Measurements from ENCODE around the gene TXNL4A. TPM values are rescaled to one million over a fixed set of nuclear protein-coding genes. Genes with fewer than 3 reads are reported as not detected.

TXNL4A gene
- total and polyA plus RNA-seq, 4 donors, result 18.0 to 86.2 (median 32.8) TPM

- Histone ChIP-seq H3K27ac (ENCODE audit: low read depth in 1 of 2, low read length in 2 of 2) (no peak overlapping the region), H3K27me3 (ENCODE audit: control insufficient read depth in 4 of 4, insufficient read depth in 4 of 4, low read length in 3 of 4) (no peaks in the 10 kb centered on the region), H3K4me3 (ENCODE audit: low read depth in 1 of 3, low read length in 3 of 3) (no peak overlapping the region), H3K9me3 (ENCODE audit: control insufficient read depth in 4 of 4, low read length in 3 of 4) (peaks cover 30 to 51% (median 45%) of the 10 kb centered on the region in 4 donors), H3K36me3 (ENCODE audit: control insufficient read depth in 4 of 4, insufficient read depth in 3 of 4, low read depth in 1 of 4, low read length in 3 of 4) (peaks cover 0 to 3% (median 0%) of the 10 kb centered on the region in 4 donors), H3K9ac (ENCODE audit: low read depth in 1 of 2, low read length in 2 of 2) (no peak overlapping the region), H3K4me1 (ENCODE audit: control insufficient read depth in 4 of 4, insufficient read depth in 4 of 4, low read length in 3 of 4) (no peaks in the 10 kb centered on the region)
- 94% methylated on average over 7 of the region's 7 CpGs for WGBS
- TF ChIP-seq RXRA (IDR thresholded peaks at IDR 0.05) (no peak), MAX (IDR thresholded peaks at IDR 0.05) (no peak), HNF4G (IDR thresholded peaks at IDR 0.05) (no peak), NR2F2 (IDR thresholded peaks at IDR 0.05) (no peak), RAD21 (IDR thresholded peaks at IDR 0.05) (no peak), TAF1 (conservative IDR thresholded peaks at IDR 0.05) (no peak), REST (IDR thresholded peaks at IDR 0.05) (no peak), EGR1 (IDR thresholded peaks at IDR 0.05; ENCODE audit: low read depth in 2 of 2) (no peak)
- DNase-seq (ENCODE audit: low spot score), result no peak
These were observed 38.0 kb upstream of the TXNL4A start for GRCh38 chr18:80026363-80026762.

- TF ChIP-seq REST (IDR thresholded peaks at IDR 0.05) (no peak), EGR1 (IDR thresholded peaks at IDR 0.05; ENCODE audit: low read depth in 2 of 2) (no peak), MAX (IDR thresholded peaks at IDR 0.05) (no peak), ATF3 (IDR thresholded peaks at IDR 0.05) (no peak), RXRA (IDR thresholded peaks at IDR 0.05) (no peak), SP1 (IDR thresholded peaks at IDR 0.05) (no peak), FOXA1 (IDR thresholded peaks at IDR 0.05) (no peak), NR2F2 (IDR thresholded peaks at IDR 0.05) (no peak), CTCF (IDR thresholded peaks at IDR 0.05; ENCODE audit: low read depth, low read length, missing input control) (no peak), FOXA2 (IDR thresholded peaks at IDR 0.05) (no peak), HNF4A (conservative IDR thresholded peaks at IDR 0.05) (no peak), TAF1 (conservative IDR thresholded peaks at IDR 0.05) (no peak), YY1 (IDR thresholded peaks at IDR 0.05) (no peak), HNF4G (IDR thresholded peaks at IDR 0.05) (no peak), JUND (IDR thresholded peaks at IDR 0.05) (no peak), ZBTB33 (IDR thresholded peaks at IDR 0.05) (no peak), GABPA (IDR thresholded peaks at IDR 0.05 in 1 of 2, conservative IDR thresholded peaks at IDR 0.05 in 1 of 2) (no peak), RAD21 (IDR thresholded peaks at IDR 0.05) (no peak)
- DNase-seq (ENCODE audit: low spot score), result no peak
- WGBS, result 68% methylated on average over 4 of the region's 4 CpGs
- Histone ChIP-seq H3K9ac (ENCODE audit: low read depth in 1 of 2, low read length in 2 of 2) (no peak overlapping the region), H3K36me3 (ENCODE audit: control insufficient read depth in 4 of 4, insufficient read depth in 3 of 4, low read depth in 1 of 4, low read length in 3 of 4) (peaks cover 0 to 3% (median 0%) of the 10 kb centered on the region in 4 donors), H3K9me3 (ENCODE audit: control insufficient read depth in 4 of 4, low read length in 3 of 4) (peaks cover 44 to 63% (median 56%) of the 10 kb centered on the region in 4 donors), H3K4me1 (ENCODE audit: control insufficient read depth in 4 of 4, insufficient read depth in 4 of 4, low read length in 3 of 4) (no peaks in the 10 kb centered on the region), H3K27ac (ENCODE audit: low read depth in 1 of 2, low read length in 2 of 2) (no peak overlapping the region), H3K4me3 (ENCODE audit: low read depth in 1 of 3, low read length in 3 of 3) (peak overlapping the region in 1 of 3 donors; percentile 12), H3K27me3 (ENCODE audit: control insufficient read depth in 4 of 4, insufficient read depth in 4 of 4, low read length in 3 of 4) (no peaks in the 10 kb centered on the region)
These were observed 34.8 kb upstream of the TXNL4A start for GRCh38 chr18:80023173-80023572.

All from liver (tissue), 9 donors.